Astrocyte of the hippocampus (primary cell): ENCODE measurements around the gene TNFAIP6.
"Not testable (repeated sequence)": the region's sequence is repeated elsewhere in the genome, so short reads cannot be mapped to it uniquely, and the experiment has no call there.

Experiments
- DNase-seq: peaks from one replicate; pipeline ENCODE4 v3.0.0; 2011; ENCODE audit warnings: low read depth, low spot score

Gene TNFAIP6

GRCh38 chr2:151417650-151418049, 60.3 kb downstream of the TNFAIP6 start:
- DNase-seq: no peak

GRCh38 chr2:151421681-151422080, 64.3 kb downstream of the TNFAIP6 start:
- DNase-seq: not testable (repeated sequence)

GRCh38 chr2:151422917-151423439, 65.6 kb downstream of the TNFAIP6 start:
- no peak for DNase-seq

DNA sequence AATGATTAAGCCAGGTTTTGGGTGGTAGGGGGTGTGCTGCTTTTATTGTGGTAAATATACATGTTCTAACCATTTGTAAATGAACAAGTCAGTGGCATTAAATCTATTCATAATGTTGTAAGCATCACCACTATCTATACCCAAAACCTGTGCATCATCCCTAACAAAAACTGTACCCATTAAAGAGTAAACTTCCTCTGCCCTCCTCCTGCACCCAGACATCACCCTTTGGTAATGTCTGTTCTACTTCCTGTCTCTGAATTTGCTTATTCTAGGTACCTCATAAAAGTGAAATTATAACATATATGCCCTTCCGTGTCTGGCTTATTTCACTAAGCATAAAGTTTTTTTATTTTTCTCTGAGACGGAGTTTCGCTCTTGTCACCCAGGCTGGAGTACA, 66.4 kb downstream of the TNFAIP6 start:
- no peak for DNase-seq
